ENCODE measurements around the gene ASCL5.

ASCL5 gene

GRCh38 chr1:201109651-201110050, 17.3 kb downstream of the ASCL5 start:
- no peak for DNase-seq

- peak; percentile 12 to 13 for DNase-seq
Measured at GRCh38 chr1:201108614-201109013, 18.4 kb downstream of the ASCL5 start.

GRCh38 chr1:201105688-201106087, 21.3 kb downstream of the ASCL5 start:
- no peak for DNase-seq

GRCh38 chr1:201104141-201104540, 22.8 kb downstream of the ASCL5 start:
- DNase-seq, result no peak

- no peak for DNase-seq
Measured at GRCh38 chr1:201103666-201104065, 23.3 kb downstream of the ASCL5 start.

GRCh38 chr1:201100169-201100930, 26.6 kb downstream of the ASCL5 start:
- no peak for DNase-seq

- DNase-seq, result no peak
Measured at GRCh38 chr1:201098992-201099677, 27.8 kb downstream of the ASCL5 start.

DNA sequence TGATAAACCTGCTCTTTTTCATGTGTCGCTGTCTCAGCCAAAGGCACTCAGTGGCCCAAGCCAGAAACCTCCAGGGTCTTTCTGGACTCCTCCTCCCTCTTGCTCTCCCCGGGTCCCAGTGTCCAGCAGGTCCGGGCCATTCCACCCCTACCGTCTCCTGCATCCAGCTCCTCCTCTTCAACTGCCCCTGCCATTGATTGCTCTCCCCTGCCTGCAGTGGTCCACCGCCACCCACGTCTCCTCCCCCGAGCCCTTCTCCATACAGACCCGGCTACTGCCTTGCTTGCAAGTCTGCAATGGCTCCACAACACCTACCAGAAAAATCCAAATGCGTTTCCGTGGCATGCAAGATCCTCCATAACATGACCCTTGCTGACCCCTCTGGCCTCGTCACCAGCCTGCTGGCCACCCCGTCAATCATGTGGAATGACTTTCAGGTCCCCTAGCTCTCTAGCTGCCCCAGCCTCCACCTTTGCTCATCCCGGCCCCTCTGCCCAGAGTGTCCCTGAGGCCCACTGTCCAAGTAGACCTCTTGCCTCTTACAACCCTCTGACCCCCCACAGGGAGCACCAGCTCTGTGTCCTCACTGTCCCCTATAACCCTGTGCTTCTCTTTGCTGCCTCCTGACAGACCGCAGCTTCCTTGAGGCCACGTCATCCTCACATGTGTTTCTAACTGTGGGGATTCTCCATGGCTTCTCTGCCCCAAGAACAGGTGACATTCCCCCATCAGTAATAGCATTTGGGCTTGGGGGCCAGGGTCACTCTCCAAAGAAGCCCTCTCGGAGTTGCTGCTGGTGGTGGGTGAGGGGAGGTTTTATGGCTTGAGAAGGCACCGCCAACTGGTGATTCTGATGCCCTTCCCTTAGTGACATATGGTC, 29.8 kb downstream of the ASCL5 start:
- DNase-seq, result no peak

- DNase-seq, result no peak
Measured at GRCh38 chr1:201096041-201096461, 30.9 kb downstream of the ASCL5 start.

GRCh38 chr1:201095581-201095980, 31.4 kb downstream of the ASCL5 start:
- no peak for DNase-seq

DNA sequence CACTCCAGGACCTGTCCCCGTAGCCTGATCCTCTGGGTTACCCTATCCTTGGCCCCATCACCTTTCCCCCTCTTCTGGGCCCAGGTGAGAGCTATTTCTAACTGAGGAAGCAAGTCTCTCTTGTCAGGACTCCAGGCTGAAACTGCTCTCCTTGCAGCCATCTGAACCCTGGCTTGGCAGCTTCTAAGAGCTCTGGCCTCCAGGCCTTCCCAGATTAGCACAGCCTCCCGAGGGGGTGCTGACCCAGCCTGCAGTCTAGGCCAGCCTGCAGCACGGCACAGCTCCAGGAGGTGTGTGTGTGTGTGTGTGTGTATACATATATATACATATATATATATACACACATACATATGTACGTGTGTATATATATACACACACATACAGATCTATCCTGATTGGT, 32.2 kb downstream of the ASCL5 start:
- DNase-seq, result no peak

- no peak for DNase-seq
Measured at GRCh38 chr1:201093962-201094361, 33.0 kb downstream of the ASCL5 start.

DNA sequence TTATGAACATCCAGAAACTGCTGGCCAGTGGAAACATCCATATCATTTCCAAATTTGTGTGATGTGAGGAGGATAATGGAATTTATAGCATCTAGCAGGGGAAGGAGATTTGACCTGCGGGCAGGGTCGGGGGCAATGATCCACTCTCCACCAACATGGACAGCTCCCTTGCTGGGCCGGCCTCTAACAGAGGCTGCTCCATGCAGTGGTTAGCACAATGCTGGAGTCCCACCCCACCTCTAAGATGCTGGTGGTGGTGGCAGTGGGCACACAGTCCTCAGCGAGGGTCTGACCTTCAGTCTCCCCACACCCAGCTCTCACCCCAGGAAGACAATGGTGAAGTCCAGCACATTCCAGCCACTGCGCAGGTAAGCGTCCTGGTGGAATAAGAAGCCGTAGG, 33.4 kb downstream of the ASCL5 start:
- no peak for DNase-seq

- DNase-seq, result no peak
Measured at GRCh38 chr1:201092738-201093137, 34.2 kb downstream of the ASCL5 start.

- no peak for DNase-seq
Measured at GRCh38 chr1:201091256-201091655, 35.7 kb downstream of the ASCL5 start.

DNA sequence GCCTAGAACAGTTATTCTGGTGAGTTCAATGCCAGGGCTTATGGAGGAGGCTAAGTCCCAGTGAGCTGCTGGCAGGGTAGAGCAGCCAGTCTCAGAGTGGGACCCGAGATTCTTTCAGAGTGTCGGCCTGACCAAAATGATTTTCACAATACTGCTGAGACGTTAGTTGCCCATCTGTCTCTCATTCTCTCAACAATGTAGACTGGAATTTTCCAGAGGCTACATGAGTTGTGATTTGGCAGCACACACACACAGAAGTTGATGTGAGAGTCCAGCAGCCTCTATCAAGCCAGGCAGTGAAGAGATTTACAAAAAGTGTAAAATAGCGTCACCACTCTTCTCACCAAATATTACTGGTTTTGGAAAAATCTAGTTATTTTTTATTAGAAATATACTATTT, 36.4 kb downstream of the ASCL5 start:
- no peak for DNase-seq

DNA sequence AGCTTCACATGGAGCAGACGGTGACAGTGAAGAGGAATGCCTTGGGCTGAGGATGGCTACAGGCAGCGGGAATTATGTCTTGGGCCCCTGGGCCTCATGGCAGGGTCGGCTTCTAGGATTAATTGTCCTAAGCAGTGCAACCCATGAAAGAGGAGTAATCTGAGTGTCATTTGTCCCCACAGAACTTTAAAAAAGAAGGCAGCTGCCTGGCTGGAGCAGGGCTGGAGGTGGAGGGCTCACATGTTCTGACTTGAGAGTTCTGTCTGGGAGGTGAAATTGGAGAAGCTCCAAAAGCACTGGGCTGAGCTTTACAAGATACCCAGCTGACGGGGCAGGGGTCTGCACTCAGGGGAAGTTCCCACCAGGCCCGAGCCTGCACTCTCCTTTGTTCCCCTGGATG, 37.4 kb downstream of the ASCL5 start:
- no peak for DNase-seq

DNA sequence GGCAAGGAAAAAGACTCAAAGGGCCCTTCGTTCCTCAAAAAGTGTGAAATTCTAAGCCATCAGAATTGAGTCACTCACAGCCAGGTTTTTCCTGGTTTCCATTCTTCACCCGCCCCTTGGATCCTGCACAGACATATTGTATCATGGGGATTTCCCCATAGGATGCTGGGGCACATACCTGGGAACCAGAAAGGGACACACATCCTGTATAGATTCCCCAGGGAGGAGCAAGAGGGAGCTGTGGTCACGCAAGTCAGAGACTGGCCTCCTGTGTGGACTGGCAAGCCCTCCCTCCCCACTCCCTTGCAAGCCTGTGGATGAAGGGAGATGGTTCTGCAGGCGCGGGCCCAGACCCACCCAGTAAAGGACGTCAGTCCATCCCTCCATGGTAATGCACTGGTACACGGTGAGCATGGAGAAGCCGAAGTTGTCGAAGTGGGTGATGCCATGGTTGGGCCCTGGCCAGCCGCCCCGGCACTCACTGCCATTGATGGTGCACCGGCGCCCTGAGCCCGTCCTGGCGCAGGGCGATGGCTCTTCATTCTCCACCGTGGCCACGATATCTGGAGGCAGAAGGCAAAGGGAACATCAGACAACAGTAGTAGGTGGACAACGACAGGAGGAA, 38.0 kb downstream of the ASCL5 start:
- DNase-seq, result no peak

GRCh38 chr1:201088395-201088794, 38.6 kb downstream of the ASCL5 start:
- DNase-seq, result no peak

- peak in 1 of 2 experiments; percentile 43 for DNase-seq
Measured at GRCh38 chr1:201085902-201086735, 40.9 kb downstream of the ASCL5 start.

GRCh38 chr1:201084295-201084694, 42.7 kb downstream of the ASCL5 start:
- DNase-seq, result no peak

- no peak for DNase-seq
Measured at GRCh38 chr1:201083741-201084140, 43.2 kb downstream of the ASCL5 start.

Measured in NCI-H1930 (cell line).